ENCODE measurements around the gene APOBEC4. TPM values are rescaled to one million over a fixed set of nuclear protein-coding genes. Genes with fewer than 3 reads are reported as not detected.

The APOBEC4 gene
- total and polyA plus RNA-seq, 9 of the 15 experiments (the other 6 are each of a cell fraction or from before 2014, with no cell fraction given), result not detected

DNA sequence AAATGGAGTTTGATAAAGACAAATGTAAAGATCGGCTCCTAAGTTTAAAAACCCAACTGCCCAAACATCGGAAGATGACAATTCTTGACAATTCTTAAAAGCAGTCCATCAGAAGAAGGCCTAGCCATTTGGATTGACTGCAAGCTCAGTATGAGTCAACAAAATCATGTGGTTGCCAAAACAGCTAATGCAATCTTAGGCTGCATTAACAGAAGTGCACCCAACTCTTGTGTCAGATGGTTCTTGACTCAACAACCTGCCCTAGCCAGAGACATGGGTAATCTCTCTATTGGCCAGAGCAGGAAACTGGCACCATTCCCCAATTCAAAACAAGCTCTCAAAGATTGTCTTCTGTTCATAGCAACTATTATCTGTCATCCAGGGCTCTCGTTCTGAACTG is 53.0 kb downstream of the APOBEC4 start (continued):
- TF ChIP-seq, protein P1, sequence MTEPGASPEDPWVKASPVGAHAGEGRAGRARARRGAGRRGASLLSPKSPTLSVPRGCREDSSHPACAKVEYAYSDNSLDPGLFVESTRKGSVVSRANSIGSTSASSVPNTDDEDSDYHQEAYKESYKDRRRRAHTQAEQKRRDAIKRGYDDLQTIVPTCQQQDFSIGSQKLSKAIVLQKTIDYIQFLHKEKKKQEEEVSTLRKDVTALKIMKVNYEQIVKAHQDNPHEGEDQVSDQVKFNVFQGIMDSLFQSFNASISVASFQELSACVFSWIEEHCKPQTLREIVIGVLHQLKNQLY (CRISPR knock-in tag; conservative IDR thresholded peaks at IDR 0.05), result no peak
- TF ChIP-seq BMI1 (IDR thresholded peaks at IDR 0.05; ENCODE audit: low read length), result no peak
- TF ChIP-seq ZC3H11A (IDR thresholded peaks at IDR 0.05; ENCODE audit: low read depth, low read length), result no peak
- peak; percentile 33; the same call in 1 of the 2 replicates for TF ChIP-seq CEBPB (tag; IDR thresholded peaks at IDR 0.05)
- no peak for TF ChIP-seq HEY1 (CRISPR knock-in tag; IDR thresholded peaks at IDR 0.05; ENCODE audit: borderline replicate concordance)
- TF ChIP-seq MEIS2 (IDR thresholded peaks at IDR 0.05; ENCODE audit: partially characterized antibody), result no peak
- TF ChIP-seq OTX1 (CRISPR knock-in tag; IDR thresholded peaks at IDR 0.05), result no peak
- TF ChIP-seq, protein P2, sequence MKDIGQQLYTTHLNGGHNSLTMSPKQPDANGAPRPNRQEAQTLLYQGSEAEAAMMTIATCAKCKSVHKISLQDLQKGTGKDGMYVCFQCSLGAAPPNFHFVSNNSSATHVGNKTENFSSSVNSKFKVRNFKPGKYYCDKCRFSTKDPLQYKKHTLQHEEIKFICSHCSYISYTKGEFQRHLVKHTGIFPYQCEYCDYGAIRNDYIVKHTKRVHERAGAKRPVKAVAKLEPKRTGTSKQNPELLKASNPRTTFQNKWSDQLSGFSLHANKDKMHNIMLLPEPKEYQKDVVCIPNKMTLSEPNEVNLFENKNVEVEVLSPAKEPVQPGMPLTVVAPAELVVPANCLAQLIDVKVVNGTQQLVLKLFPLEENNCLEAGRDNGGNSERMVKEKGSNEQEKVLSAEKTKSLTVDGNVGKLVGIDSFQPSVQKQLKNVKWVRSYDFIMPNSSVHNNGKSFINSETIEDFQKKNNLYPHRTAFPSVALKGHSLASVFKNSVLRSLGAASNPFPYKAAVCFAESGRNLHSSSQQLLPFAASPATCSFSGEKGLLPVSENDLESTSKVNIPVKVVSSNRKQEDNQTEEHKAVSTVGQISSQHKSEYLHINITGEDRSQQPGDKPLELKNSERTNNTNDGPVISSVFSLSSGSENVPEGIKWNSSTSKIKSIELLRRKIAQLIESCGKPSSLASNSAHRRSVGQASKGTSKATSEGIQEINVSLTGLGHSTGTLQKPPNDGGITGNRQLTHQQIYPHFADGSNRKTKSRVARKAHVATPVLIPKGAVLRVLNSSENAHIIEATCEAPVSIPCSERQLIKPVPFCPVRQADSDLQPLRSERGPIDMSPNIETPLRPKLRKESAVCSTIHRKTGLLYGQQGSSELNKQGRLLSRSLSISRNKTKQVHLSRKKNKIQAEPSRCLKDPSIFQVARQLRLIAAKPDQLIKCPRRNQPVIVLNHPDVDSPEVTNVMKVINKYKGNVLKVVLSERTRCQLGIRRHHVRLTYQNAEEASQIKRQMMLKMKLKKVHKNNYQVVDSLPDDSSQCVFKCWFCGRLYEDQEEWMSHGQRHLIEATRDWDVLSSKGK (CRISPR knock-in tag; IDR thresholded peaks at IDR 0.05), result no peak
- no peak for TF ChIP-seq L3MBTL2 (IDR thresholded peaks at IDR 0.05)
- no peak for TF ChIP-seq SMARCA5 (IDR thresholded peaks at IDR 0.05)
- TF ChIP-seq NUFIP1 (IDR thresholded peaks at IDR 0.05; ENCODE audit: partially characterized antibody), result no peak
- TF ChIP-seq FOXA1 (IDR thresholded peaks at IDR 0.05; ENCODE audit: borderline replicate concordance), result no peak
- TF ChIP-seq CCAR2 (IDR thresholded peaks at IDR 0.05; ENCODE audit: low read depth, low read length), result no peak
- no peak for TF ChIP-seq HOXB6 (CRISPR knock-in tag; IDR thresholded peaks at IDR 0.05; ENCODE audit: borderline replicate concordance)
- TF ChIP-seq, protein P3, sequence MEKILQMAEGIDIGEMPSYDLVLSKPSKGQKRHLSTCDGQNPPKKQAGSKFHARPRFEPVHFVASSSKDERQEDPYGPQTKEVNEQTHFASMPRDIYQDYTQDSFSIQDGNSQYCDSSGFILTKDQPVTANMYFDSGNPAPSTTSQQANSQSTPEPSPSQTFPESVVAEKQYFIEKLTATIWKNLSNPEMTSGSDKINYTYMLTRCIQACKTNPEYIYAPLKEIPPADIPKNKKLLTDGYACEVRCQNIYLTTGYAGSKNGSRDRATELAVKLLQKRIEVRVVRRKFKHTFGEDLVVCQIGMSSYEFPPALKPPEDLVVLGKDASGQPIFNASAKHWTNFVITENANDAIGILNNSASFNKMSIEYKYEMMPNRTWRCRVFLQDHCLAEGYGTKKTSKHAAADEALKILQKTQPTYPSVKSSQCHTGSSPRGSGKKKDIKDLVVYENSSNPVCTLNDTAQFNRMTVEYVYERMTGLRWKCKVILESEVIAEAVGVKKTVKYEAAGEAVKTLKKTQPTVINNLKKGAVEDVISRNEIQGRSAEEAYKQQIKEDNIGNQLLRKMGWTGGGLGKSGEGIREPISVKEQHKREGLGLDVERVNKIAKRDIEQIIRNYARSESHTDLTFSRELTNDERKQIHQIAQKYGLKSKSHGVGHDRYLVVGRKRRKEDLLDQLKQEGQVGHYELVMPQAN (IDR thresholded peaks at IDR 0.05; ENCODE audit: borderline replicate concordance), result no peak
- no peak for TF ChIP-seq KDM1A (IDR thresholded peaks at IDR 0.05)
- TF ChIP-seq CC2D1A (IDR thresholded peaks at IDR 0.05), result no peak
- 0 out of 2 replicates have a peak, but pooled peaks have one; percentile 29 for TF ChIP-seq MAFK (IDR thresholded peaks at IDR 0.05; ENCODE audit: low read length)
- TF ChIP-seq HDAC8 (tag; IDR thresholded peaks at IDR 0.05), result no peak
- no peak for TF ChIP-seq SAFB (IDR thresholded peaks at IDR 0.05; ENCODE audit: borderline replicate concordance, low read depth, low read length)
- TF ChIP-seq NCOR1 (IDR thresholded peaks at IDR 0.05), result no peak
- TF ChIP-seq C11orf30 (IDR thresholded peaks at IDR 0.05; ENCODE audit: low read depth), result peak; percentile 43
